Glutamatergic neuron (in vitro differentiated cells): ENCODE results near the gene BOD1. TPM values are rescaled to one million over a fixed set of nuclear protein-coding genes. Genes with fewer than 3 reads are reported as not detected.
A peak's percentile ranks its signal among the peaks of the same experiment; 100 is the strongest.
"Not testable (repeated sequence)": the region's sequence is repeated elsewhere in the genome, so short reads cannot be mapped to it uniquely, and the experiment has no call there.

ENCODE experiments used
- DNase-seq: peaks from one replicate; pipeline ENCODE4 v3.0.0; 2022
- H3K27ac Mint-ChIP-seq: one replicate; pipeline ENCODE4 v1.8.0; 2020; ENCODE audit warnings: mild to moderate bottlenecking, mixed read lengths, inconsistent platforms; ENCODE audit not compliant: unreplicated experiment
- H3K27me3 Mint-ChIP-seq: one replicate; pipeline ENCODE4 v1.8.0; 2020; ENCODE audit warnings: mild to moderate bottlenecking, moderate library complexity, mixed read lengths, inconsistent platforms; ENCODE audit not compliant: unreplicated experiment
- H3K36me3 Mint-ChIP-seq: one replicate; pipeline ENCODE4 v1.8.0; 2020; ENCODE audit warnings: mild to moderate bottlenecking, mixed read lengths, inconsistent platforms; ENCODE audit not compliant: unreplicated experiment
- H3K4me1 Mint-ChIP-seq: one replicate; pipeline ENCODE4 v1.8.0; 2020; ENCODE audit warnings: mild to moderate bottlenecking, low read depth, mixed read lengths, inconsistent platforms; ENCODE audit not compliant: unreplicated experiment
- H3K4me3 Mint-ChIP-seq: one replicate; pipeline ENCODE4 v1.8.0; 2020; ENCODE audit warnings: mild to moderate bottlenecking, mixed read lengths, inconsistent platforms; ENCODE audit not compliant: unreplicated experiment
- H3K9me3 Mint-ChIP-seq: one replicate; pipeline ENCODE4 v1.8.0; 2020; ENCODE audit warnings: mild to moderate bottlenecking, moderate library complexity, mixed read lengths, inconsistent platforms; ENCODE audit not compliant: unreplicated experiment
- total RNA-seq: library from RNA; stranded (reverse); fragmentation: NEBNext Ultra II Directional; extraction: Animal tissue kit (Norgen Biotek cat#: 25700); gene quantifications from one replicate; pipeline ENCODE4 v1.2.1, GENCODE V29; 2021; ENCODE audit not compliant: unreplicated experiment
- TF ChIP-seq, protein P1 (sequence below): fragments of 200-600 bp; sonication (generic); IDR thresholded peaks from one replicate; pipeline ENCODE4 v1.5.0; 2021; ENCODE audit not compliant: partially characterized antibody, unreplicated experiment

The BOD1 gene
- total RNA-seq, 1 donor from 2014 or later, result 62.7 TPM

DNA sequence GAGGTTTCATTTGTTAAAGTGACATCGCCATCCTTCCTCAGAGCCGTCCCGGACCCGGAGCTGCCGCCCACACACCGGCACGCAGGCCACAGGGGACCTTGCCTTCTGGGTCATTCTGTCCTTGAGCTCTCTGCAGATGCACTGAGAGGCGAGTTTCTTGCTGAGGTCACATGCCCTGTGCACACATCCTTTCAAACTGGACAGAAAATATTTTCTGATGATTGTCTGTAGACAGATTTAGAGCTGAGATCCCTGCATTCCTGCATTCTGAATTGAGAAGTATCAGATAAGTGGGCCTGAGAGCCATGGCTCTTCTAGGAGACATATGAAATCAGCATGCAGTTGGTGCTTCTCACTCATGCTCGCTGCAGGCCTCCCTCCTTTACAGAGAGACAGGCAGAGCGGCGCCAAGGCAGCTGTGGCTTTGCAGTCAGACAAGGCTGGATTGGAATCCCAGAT lies 25.4 kb downstream of the BOD1 start:
- TF ChIP-seq, protein P1, sequence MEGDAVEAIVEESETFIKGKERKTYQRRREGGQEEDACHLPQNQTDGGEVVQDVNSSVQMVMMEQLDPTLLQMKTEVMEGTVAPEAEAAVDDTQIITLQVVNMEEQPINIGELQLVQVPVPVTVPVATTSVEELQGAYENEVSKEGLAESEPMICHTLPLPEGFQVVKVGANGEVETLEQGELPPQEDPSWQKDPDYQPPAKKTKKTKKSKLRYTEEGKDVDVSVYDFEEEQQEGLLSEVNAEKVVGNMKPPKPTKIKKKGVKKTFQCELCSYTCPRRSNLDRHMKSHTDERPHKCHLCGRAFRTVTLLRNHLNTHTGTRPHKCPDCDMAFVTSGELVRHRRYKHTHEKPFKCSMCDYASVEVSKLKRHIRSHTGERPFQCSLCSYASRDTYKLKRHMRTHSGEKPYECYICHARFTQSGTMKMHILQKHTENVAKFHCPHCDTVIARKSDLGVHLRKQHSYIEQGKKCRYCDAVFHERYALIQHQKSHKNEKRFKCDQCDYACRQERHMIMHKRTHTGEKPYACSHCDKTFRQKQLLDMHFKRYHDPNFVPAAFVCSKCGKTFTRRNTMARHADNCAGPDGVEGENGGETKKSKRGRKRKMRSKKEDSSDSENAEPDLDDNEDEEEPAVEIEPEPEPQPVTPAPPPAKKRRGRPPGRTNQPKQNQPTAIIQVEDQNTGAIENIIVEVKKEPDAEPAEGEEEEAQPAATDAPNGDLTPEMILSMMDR, result no peak
- Mint-ChIP-seq H3K27me3 (peaks cover 2% of the 10 kb centered on the region), H3K36me3 (peaks cover 44% of the 10 kb centered on the region), H3K9me3 (peaks cover 15% of the 10 kb centered on the region), H3K27ac (no peak overlapping the region), H3K4me3 (no peak overlapping the region), H3K4me1 (no peaks in the 10 kb centered on the region)
- no peak for DNase-seq

DNA sequence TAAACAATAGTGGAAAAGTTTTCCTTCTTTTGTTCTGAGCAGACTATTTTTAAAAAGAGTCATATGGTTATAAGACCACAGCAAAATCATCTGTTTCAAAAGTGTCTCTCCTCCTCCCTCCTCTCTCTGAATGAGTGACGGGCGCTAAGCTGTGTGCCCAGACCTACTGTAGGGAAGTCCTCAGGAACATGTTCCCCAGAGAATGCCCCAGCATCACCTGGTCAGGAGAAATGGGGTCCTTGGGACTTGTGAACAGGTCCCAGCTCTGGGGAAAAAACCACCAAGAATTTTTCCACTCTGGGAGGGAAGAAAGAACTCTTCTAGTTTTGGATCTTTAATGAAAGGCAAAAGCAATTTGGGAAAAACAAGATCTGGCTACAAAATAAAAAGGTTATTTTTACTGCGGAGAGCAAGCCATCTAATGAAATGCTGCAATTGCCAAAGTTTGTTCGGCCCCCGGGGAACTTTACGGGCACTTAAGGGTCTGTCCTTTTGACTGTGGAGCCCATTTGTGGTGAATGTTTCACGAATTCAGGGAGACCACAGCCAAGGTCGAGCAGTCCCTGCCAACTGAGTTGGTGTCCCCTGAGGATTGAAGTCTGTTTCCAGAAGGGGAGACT lies 25.9 kb downstream of the BOD1 start:
- H3K36me3 Mint-ChIP-seq, result peaks cover 44% of the 10 kb centered on the region
- H3K4me3 Mint-ChIP-seq, result no peak overlapping the region
- peaks cover 16% of the 10 kb centered on the region for H3K9me3 Mint-ChIP-seq
- TF ChIP-seq, protein P1, result no peak
- peaks cover 2% of the 10 kb centered on the region for H3K27me3 Mint-ChIP-seq
- DNase-seq, result no peak
- no peak overlapping the region for H3K27ac Mint-ChIP-seq
- H3K4me1 Mint-ChIP-seq, result no peaks in the 10 kb centered on the region

DNA sequence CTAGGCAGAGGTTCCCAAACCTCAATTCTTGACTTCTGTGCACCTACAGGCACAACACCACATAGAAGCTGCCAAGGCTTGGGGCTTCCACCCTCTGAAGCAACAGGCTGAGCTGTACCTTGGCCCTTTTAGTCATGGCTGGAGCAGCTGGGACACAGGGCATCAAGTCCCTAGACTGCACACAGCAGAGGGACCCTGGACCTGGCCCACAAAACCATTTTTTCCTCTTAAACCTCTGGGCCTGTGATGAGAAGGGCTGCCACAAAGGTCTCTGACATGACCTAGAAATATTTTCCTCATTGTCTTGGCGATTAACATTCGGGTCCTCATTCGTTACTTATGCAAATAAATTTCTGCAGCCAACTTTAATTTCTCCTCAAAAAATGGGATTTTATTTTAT lies 30.3 kb downstream of the BOD1 start:
- H3K27me3 Mint-ChIP-seq, result peaks cover 17% of the 10 kb centered on the region
- not testable (repeated sequence) for H3K4me3 Mint-ChIP-seq, H3K27ac Mint-ChIP-seq, DNase-seq
- peaks cover 36% of the 10 kb centered on the region for H3K9me3 Mint-ChIP-seq
- peaks cover 37% of the 10 kb centered on the region for H3K36me3 Mint-ChIP-seq
- peaks cover 21% of the 10 kb centered on the region for H3K4me1 Mint-ChIP-seq

DNA sequence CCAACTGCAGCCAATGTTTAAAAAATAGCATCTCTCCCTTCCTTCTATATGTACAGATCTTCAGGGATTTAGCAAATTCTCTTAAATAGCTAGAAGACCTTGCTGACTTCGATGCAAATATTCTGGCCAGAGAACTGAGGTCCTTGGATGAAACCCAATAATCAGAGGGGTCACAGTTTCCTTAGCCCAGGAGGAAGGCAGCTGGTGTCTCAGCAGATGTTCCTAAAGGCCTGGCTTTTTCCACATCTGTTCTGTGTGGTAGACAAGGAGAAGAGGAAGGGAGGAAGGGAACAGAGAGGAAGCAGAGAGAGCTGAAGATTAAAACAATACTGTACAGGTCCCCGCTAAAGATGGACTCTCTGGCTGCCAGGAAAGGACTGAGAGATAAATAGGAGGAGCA lies 33.1 kb downstream of the BOD1 start:
- DNase-seq, result no peak
- Mint-ChIP-seq H3K36me3 (peaks cover 24% of the 10 kb centered on the region), H3K4me3 (peak overlapping the region; percentile 79), H3K27ac (peak overlapping the region; percentile 92), H3K9me3 (peaks cover 34% of the 10 kb centered on the region), H3K4me1 (peaks cover 21% of the 10 kb centered on the region), H3K27me3 (peaks cover 17% of the 10 kb centered on the region)
- TF ChIP-seq, protein P1, result no peak

DNA sequence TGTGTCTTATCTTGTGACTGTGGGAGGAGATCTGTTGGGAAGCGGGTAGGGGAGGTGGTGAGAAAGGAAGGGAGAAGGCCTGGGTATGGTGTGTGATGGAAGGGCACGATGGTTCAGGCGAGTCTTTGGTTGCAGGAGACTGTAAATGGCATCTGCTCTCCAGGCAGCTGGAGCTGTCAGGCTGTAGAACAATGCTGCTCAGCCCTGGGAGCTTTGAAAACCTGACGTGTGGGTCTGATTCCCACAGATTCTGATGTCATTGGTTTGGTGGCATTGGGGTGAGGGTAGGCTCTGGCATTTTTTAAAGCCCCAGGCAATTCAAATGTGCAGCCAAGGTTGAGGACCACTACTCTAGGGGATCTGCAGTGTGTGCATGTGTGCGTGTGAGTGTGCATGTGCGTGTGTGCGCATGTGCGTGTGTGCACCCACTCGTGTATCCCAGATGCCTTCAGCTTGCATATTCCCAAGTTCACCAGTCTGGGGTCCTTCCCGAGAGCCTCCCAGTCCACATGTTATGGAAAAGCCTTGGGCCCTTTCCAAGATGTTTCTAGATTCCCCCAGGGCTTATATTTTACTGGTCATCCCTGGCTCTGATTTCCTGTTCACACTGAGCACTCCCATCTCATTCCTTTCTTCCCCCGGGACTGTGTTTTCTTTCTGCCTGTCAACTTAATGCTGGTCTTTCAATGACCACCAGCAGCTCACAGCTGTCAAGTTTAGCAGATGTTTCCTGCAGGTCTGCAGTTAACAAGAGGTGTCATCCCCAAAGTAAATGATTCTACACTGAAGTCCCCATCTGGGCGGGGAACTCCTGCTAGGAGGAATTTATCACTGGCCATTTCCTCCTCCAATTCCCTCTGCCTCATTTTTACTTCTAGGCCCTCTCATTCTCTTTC lies 34.0 kb downstream of the BOD1 start:
- peaks cover 18% of the 10 kb centered on the region for H3K36me3 Mint-ChIP-seq
- peak; percentile 55 for DNase-seq
- peaks cover 32% of the 10 kb centered on the region for H3K9me3 Mint-ChIP-seq
- H3K27ac Mint-ChIP-seq, result peak overlapping the region; percentile 92
- H3K27me3 Mint-ChIP-seq, result peaks cover 17% of the 10 kb centered on the region
- TF ChIP-seq, protein P1, result no peak
- peaks cover 21% of the 10 kb centered on the region for H3K4me1 Mint-ChIP-seq
- peak overlapping the region; percentile 79 for H3K4me3 Mint-ChIP-seq
